Measurements from ENCODE around the gene NDUFA11.

Gene NDUFA11

DNA sequence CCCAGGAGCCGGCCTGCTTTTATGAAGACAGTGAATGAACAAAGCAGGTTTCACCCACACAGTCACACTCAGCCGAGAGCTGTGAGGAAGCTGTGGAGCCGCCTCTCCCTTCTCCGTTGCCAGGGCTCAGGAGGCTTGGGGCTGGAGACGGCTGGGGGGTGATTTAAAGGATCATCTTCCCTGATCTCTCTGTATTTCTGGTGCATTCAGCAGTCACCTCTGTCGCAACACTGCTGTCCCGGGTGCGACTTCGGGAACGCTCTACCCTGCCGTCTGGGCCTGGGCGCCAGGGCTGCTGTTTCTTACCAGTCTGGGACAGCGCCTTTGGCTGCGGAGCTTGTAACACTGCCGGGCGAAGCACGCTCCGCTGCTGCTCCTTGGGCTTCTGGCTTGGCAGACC is 28.6 kb upstream of the NDUFA11 start:
- no peak for DNase-seq

DNA sequence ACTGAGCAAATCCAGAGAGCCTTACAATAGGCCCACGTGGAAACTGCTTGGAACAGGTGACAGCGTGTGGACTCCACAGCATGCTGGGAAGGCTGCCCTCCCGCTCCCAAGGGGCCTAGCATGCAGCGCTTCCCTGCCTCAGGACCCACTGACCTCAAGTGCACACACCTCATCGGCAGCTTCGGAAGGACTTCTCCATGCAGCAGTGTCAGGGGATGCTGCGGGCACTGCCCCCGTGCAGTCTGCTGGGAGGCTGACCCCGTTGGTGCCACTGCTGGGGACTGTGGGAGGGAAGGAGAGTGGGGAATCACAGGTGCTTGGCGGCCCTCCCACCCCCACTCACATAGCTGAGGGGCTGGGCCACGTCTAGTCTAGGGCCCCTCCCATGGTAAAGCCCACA is 27.7 kb upstream of the NDUFA11 start:
- DNase-seq, result no peak

DNA sequence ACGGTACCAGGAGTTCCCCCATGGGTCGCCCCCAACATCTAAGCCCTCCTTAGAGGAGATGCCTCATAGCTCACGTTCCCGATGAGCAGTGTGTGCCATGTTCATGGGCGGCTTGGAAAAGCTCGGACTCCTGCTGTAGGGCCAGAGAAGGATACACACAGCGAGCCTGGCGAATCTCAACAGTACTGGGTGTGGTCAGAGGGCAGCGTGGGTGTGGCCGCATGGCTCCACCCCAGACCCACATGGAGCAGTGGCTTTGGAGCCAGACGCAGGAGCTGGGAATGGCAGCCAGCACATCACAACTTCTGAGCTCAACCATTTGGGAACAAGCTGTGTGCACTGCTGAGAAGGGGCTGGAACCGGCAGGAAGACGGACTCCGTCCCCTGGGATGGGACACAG is 26.0 kb upstream of the NDUFA11 start:
- DNase-seq, result no peak

DNA sequence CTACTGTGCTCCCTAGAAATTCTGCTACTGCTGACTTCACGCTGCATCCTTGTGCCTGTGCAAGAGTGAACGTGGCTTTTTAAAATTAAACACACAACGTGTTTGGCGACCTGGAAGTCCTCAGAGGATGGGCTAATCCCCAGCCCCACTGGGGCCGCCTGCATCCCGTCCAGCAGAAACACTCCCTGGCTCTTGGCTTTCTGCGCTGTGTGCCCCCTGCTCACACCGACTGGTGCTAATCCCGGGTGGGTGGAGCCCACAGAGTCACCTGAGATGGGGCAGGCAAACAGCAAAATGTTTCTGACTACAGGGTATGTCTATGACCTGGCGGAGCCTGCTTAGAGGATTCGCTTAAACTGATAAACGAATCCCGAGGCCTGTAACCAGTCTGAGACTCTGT is 25.6 kb upstream of the NDUFA11 start:
- DNase-seq, result no peak

DNA sequence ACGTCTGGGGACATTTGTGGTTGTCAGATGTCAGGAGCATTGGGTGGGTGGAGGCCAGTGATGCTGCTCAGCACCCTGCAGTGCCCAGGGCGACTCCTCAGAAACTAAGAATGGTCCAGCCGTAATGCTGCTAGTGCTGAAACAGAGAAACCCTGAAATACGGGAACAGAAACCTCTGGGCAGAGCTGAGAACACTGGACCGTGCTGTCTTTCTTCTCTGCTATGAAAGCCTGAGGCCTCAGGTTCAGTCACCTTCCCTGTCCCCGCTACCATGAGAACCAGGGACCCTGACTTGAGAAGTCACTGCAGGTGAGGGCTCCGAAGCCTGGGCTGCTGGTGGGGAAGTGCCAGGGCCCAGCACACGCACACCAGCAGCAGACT is 23.8 kb upstream of the NDUFA11 start:
- DNase-seq, result no peak

DNA sequence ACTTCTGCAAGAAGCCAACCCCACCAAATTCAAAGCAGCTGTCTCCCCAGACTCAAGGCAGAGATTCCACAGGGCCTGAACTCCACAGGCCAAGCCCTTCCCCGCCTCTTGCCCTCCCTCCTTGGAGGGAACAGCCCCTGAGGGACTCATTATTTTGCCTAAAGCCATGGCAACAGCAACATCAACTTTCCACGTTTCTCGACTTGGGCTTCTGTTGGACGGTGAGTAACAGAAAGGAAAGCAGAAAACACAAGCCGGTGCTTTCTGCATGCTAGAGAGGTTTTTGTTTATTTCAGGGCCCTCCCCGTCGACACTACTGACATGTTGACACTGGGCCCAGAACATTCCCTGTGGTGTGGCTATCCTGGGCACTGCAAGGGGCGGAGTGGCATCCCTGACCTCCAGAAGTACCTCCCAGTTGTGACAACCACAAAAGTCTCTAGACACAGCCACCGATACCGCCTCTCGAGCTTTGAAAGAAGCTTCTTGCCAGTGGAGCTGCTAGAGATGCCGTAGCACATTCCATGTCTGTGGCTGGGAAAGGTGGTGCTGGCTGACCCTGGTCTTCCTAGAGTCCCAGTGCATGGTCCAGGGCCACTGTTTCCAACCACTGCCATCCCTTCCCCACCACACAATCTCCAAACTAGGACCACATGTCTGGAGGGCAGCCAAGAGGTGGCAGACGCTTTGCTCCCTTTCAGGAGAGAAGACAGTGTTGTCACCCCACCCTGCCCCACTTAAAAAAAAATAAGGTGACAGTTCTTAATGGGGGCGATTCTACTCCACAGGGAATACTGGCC is 23.3 kb upstream of the NDUFA11 start:
- DNase-seq, result no peak

DNA sequence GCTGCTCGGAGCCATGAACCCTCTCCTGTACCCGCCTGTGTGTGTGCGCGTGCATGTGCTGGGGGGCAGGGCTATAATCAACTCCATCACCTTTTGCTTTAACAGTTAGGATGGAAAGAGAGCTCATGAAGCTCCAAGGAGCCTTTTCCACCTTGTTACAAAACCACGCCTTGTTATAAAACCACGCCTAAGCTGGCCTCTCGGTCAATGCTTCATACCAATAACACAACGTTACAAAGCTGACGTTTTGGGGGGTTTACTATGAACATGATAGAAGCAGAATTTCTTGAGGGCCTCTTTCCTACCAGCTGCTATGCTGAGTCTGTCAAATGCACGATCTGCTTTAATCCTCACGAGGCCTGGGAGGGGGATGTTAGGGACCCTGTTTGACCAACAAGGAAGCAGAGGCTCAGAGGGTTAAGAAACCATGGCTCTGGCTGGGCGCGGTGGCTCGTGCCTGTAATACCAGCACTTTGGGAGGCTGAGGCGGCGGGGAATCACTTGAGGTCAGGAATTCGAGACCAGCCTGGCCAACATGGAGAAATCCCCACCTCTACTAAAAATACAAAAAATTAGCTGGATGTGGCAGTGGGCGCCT is 22.3 kb upstream of the NDUFA11 start:
- no peak for DNase-seq

DNA sequence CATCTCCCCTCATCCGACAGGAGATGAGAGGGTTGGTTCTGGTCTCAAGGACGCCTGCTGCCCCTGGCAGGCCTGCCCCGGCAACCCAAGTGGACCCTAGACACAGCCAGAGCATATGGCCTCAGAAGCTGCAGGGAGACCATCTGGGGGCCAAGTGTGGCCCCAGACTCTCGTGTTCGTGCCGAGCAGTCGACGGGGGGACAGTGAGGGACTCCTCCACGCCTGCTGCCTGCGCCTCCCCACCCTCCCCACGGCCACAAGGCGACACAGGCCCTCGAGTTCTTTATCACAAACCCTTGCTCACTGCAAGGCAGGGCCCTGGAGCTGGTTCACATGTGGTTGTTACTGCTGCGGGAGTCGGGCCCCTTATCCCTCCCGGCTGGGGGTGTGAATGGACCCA is 19.8 kb upstream of the NDUFA11 start:
- DNase-seq, result no peak

DNA sequence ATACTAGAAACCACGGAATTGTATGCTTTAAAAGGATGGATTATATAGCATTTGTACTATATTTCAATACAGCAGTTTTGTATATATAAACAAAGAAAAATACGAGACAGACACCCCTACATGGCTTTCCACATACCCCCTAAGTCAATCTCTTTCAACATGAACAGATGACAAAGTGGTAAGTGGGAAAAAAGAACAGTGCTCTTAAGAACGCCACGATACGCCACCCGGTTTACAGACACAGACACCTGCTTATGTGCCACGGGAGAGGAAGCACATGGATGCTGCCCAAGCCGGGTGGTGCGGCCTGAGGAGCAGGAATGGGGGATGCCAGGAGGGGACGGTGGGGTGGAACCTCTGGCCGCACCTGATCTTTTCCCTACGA is 18.6 kb upstream of the NDUFA11 start:
- no peak for DNase-seq

DNA sequence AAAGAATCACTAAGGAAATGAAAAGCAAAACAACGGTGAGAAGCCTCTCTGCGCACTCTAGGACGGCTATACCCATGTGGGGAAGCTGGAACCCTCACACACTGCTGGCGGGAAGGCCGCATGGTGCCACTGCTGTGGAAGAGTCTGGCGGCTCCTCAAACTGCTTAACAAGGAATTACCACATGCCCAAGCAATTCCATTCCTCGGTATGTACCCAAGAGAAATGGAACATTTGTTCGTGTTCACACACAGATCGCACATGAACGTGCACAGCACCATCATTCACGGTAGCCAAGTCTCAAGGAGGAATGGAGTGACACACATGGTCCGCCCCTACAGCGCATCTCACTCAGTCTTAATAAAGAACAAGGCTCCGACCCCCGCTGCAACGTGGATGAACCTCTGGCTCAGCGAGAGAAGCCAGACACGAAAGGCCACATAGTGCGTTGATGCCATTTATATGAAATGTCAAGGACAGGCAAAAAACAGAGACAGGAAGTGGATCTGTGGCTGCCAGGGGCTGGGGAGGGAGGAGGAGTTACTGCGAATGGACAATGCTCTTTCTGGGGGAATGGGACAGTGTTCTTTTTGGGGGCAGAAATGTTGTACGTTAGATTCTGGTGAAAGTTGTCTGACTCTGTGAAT is 18.0 kb upstream of the NDUFA11 start:
- DNase-seq, result no peak

DNA sequence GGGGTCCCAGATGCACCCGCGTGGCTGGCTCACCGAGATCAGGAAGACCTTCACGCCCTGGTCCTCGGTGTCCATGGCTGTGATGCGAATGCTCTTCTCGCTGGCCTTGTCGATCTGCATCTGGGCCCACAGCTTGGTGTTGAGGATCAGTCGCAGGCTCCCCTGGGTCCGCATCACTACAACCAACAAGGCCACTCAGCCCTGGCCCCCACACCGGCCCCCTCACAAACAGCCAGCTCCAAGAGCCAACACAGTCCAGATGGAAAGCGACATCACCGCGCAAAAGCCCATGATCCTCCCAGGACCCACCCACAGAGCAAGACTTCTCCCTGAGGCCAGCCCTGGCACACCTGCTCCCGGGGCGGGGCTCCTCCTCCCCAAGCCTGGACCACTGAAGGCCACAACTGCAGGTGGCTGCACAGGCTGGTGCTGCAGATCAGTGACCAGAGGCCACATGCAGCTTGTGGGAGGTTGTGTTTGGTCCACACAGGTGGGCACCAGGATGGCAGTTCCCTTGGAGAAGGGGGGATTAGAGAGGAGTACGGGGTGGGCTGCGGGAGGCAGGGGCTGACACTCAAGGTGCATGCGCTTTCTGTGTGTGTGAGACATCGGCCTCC is 15.0 kb upstream of the NDUFA11 start:
- no peak for DNase-seq

DNA sequence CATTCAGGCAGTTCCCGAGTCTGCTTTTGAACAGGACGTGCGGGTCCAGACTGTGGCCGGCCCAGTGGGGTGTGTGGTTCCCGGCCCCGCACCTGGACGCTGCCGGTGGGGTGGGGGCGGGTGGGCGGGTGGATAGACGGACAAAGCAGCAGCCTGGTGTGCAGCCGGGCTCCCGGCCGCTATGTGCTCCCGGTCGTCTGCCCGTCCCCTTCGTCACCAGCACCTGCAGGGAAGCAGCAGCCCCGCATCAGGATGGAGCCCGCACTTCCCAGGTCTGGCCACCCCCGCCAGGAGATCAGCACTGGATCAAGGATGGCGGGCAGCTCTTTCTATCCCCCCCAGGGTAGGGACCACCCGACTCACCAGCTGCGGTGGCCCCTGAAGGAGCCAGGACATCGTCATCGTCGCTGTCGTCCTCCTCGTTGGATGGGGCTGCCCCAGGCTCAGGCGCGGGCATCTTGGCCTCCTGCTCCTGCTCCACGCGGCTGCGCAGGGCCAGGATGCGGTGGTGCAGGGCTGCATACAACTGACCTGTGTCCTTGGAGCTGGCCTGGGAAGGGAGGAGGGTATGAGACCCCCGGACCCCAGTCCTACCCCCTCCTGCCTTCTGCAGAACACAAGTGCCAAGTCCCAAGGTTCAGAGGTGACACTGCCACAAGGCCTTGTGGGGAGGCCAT is 14.0 kb upstream of the NDUFA11 start:
- DNase-seq, result no peak

DNA sequence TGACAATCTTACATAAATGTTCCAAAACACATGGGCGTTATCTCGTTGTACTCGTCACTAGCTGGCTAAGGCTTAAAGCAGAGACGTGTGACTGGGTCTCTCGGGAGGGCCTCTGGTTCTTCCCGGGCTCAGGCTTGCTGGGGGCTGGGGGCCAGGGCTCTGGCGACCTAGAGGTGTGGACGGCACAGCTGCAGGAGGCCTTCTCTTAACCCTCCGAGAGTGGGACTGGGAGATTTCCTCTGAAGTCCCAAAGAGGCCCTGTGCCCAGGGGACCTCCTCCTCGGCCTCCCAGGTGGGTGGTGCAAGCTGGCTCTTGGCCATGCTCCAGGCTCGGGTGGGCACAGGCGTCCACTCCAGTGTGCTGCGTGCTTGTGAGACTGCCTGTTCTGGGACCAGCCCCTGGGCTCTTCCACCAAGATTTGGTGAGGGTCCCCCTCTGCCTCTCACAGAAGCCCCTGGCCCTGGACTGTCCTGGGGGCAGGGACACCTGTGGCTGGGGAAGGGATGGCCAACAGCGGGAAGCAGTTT is 12.7 kb upstream of the NDUFA11 start:
- DNase-seq, result no peak

DNA sequence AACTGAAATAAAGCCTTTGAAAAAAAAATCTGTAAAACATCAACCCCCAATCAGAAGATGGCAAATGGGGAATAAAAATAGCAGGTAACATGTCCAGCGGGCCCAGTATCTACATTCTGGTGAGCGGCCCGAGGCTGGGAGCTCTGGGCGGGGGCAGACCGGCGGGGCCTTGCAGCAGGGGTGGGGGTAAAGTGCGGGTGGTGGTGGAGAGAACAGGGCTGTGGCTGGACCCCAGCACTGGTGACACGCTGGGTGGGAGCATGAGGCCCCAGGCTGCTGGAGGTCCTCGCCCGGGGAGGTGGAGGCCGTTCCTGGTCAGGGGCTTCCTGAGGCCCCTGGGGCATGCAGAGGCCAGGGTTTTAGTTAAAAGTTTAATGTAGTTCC is 12.2 kb upstream of the NDUFA11 start:
- DNase-seq, result no peak

DNA sequence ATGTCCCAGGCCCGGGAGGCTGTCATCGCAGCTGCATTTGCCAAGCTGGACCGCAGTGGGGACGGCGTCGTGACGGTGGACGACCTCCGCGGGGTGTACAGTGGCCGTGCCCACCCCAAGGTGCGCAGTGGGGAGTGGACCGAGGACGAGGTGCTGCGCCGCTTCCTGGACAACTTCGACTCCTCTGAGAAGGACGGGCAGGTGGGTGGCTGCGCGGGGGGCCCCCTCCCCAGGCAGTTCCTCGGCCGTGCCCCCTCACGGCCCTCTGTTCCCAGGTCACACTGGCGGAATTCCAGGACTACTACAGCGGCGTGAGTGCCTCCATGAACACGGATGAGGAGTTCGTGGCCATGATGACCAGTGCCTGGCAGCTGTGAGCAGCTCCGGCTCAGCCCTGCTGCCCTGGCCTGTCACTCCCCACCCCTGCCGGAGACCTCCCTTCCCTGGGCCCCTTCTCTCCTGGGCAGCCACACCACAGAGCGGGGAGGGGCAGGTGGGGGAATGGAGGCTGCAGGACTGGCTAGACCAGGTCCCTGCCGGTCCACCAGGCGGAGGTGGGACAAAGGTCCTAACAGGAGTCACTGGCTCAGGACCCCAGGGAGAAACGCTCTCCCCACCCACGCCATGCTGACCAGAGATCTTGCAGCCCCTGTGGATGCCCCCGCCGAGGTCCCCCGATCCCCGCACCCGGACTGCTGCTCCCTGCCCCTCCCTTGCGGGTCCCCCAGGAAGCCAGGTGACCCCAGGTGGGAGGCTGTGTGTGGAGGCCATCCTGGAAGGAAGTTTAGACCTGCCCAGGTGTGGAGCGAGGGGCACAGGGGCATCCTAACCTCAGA is 11.6 kb upstream of the NDUFA11 start:
- DNase-seq, result no peak

DNA sequence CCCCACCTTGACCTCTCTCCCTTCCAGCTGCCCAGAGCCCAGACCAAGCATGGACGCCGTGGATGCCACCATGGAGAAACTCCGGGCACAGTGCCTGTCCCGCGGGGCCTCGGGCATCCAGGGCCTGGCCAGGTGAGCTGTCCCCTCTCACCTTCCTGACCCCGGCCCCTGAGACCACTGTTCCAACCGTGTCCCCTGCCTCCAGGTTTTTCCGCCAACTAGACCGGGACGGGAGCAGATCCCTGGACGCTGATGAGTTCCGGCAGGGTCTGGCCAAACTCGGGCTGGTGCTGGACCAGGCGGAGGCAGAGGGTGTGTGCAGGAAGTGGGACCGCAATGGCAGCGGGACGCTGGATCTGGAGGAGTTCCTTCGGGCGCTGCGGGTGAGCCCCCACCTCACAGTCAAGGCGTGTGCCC is 10.8 kb upstream of the NDUFA11 start:
- DNase-seq, result no peak

DNA sequence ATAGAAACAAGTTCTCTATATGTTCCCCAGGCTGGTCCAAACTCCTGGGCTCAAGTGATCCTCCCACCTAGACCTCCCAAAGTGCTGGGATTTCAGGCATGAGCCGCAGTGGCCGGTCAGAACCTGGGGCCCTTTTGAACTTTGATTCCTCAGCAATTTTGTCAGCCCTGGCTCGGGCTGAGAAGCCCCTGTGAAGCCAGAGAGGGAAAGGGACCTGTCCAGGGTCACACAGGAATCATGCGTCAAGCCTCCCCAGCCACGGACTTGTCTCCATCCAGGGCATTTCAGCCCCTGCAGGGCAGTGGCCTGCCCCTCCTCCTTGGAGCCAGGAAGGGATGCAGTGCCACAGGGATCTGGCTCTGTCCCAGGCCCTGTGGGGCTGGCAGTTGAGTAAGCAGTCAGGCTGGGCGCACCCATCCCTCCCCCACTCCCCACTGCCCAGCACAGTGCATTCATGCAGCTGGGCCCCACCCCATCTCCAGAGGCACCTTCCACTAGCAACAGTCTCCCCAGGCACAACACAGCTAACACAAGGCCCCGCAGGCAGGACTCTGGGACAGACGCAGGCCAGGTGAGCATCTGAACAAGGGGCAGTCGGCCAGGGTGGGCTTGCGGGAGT is 10.3 kb upstream of the NDUFA11 start, which contains the start of gene CAPS:
Gene CAPS (plus strand): TSS at position 516 of the 619 bp plus-strand sequence. CDS start 153 bp downstream, outside the sequence.
- no peak for DNase-seq

DNA sequence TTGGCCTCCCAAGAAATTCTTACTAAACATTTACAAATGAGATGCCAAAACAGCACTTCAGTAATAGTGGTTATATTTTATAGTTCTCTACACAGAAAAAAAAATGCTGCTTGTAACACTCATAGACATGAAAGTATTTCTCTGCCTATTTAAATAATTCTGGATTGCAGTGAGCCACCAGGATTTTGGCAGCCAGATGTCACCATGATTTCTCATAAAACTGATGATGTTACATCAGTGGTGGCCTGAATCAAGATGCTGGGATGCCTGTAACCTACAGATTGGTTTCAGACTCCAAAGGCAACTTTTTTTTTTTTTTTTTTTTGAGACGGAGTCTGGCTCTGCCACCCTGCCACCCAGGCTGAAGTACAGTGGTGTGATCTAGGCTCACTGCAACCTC is 7.8 kb upstream of the NDUFA11 start:
- DNase-seq, result no peak

DNA sequence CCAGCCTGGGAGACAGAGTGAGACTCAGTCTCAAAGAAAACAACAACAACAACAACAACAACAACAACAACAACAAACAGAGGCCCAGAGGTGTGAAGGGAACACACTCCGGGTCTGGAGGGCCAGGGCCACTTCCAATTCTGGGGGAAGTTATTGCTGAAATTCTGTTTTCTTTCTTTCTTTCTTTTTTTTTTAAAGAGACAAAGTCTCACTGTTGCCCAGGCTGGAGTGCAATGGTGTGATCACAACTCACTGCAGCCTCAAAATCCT is 7.0 kb upstream of the NDUFA11 start:
- DNase-seq, result no peak

DNA sequence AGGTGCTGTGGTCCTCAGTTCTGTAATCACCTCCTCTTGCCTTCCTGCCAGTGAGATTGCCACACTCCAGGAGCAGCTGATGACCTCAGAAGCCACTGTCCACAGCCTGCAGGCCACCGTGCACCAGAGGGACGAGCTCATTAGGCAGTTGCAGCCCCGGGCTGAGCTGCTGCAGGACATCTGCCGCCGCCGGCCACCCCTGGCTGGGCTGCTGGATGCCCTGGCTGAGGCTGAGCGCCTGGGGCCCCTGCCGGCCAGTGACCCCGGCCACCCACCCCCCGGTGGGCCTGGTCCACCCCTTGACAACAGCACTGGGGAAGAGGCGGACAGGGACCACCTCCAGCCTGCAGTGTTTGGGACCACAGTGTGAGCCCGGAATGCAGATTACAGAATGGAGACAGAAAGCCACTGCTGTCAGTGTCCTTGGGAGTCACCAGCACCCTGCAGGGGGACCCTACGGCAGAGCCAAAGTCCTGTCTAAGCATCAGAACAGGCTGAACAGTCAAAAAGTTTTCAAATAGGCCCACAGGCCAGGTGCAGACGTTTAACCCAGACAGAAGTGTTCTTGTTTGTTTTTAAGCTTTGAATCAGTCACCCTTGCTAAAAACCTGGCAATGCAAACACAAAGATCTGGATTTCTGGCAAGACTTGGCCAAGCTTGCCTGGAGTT is 5.3 kb upstream of the NDUFA11 start:
- DNase-seq, result no peak

DNA sequence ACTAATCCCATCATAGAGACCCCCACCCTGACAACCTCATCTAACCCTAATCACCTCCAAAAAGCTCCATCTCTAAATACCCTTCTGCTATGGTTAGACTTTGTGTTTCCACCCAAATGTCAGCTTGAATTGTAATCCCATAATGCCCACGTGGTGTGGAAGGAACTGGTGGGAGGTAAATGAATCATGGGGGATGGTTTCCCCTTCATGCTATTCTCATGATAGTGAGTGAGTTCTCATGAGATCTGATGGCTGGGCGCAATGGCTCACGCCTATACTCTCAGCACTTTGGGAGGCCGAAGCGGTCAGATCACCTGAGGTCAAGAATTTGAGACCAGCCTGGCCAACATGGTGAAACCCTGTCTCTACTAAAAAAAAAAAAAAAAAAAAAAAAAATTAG is 3.7 kb upstream of the NDUFA11 start:
- DNase-seq, result no peak

Measured in hematopoietic multipotent progenitor cell treated with erythropoietin and hydrocortisone succinate and interleukin-3 and kit ligand, for 4 days (in vitro differentiated cells).